ENCODE data around the gene INAFM2. TPM values are rescaled to one million over a fixed set of nuclear protein-coding genes. Genes with fewer than 3 reads are reported as not detected.

INAFM2 gene
- total RNA-seq, 2 donors from 2014 or later, result 63.8 to 79.2 TPM

DNA sequence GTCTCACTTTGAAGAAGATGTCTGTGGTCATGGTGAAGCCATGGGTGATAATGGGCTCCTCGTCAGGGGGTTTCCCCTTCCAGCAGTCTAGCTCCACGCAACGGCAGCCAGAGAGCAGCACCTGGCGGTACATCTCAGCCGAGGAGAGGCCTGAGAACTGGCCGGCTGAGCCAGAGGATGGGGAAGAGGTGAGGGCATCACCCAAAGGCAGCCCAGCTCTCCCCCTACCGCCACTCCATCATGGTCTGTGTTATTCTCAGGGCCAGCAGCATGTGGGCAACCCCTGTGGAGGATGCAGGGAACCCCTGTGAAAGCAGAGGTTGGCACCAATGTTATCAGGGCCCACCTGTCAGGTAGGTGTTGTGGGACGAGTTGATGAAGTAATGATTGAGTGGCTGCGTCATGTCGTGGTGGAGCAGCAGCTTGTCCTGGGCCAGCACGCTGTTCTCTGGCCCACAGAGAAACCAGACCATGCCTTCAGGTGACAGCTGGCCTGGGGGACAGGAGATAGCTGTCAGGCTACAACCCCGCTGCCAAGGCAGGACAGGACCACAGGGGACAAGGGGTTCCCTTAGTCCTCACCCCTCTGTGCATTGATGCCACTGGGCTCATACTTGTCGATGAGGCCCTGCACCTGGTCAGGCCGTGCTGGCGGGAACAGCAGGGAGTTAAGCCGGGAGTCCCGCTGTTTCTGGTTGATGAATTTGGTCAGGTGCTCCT lies 25.1 kb upstream of the INAFM2 start:
- Histone ChIP-seq H3K27me3 (replicated peaks; ENCODE audit: insufficient read depth) (no peaks in the 10 kb centered on the region), H3K4me1 (ENCODE audit: control insufficient read depth in 1 of 2, low read depth in 2 of 2) (no peaks in the 10 kb centered on the region), H3K4me3 (no peak overlapping the region), H3K27ac (no peak overlapping the region), H3K9me3 (no peaks in the 10 kb centered on the region), H3K36me3 (no peaks in the 10 kb centered on the region)
- DNase-seq (ENCODE audit: low spot score), result no peak
- TF ChIP-seq, protein P1, sequence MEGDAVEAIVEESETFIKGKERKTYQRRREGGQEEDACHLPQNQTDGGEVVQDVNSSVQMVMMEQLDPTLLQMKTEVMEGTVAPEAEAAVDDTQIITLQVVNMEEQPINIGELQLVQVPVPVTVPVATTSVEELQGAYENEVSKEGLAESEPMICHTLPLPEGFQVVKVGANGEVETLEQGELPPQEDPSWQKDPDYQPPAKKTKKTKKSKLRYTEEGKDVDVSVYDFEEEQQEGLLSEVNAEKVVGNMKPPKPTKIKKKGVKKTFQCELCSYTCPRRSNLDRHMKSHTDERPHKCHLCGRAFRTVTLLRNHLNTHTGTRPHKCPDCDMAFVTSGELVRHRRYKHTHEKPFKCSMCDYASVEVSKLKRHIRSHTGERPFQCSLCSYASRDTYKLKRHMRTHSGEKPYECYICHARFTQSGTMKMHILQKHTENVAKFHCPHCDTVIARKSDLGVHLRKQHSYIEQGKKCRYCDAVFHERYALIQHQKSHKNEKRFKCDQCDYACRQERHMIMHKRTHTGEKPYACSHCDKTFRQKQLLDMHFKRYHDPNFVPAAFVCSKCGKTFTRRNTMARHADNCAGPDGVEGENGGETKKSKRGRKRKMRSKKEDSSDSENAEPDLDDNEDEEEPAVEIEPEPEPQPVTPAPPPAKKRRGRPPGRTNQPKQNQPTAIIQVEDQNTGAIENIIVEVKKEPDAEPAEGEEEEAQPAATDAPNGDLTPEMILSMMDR (IDR thresholded peaks at IDR 0.05), result no peak
- ATAC-seq (ENCODE audit: insufficient number of reproducible peaks, low FRiP score, low read depth), result no peak

DNA sequence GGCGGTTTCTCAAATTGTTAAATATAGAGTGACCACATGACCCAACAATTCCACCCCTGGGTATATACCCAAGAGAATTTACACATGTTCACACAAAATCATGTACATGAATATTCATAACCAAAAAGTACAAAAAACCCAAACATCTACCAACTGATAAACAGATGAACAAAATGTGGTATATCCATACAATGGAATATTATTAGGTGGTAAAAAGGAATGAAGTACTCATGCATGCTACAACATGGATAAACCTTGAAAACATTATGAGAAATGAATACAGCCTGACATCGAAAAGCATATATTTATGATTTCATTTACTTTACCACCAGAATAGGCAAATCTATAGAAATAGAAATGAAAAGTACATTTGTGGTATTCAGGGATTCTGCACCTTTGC lies 23.1 kb upstream of the INAFM2 start:
- DNase-seq (ENCODE audit: low spot score) (no peak), ATAC-seq (ENCODE audit: insufficient number of reproducible peaks, low FRiP score, low read depth) (no peak)
- no peaks in the 10 kb centered on the region for H3K27me3 ChIP-seq (replicated peaks; ENCODE audit: insufficient read depth)
- H3K27ac ChIP-seq, result no peak overlapping the region
- TF ChIP-seq, protein P1 (IDR thresholded peaks at IDR 0.05), result no peak
- H3K4me3 ChIP-seq, result no peak overlapping the region
- H3K9me3 ChIP-seq, result no peaks in the 10 kb centered on the region
- H3K36me3 ChIP-seq, result no peaks in the 10 kb centered on the region
- no peaks in the 10 kb centered on the region for H3K4me1 ChIP-seq (ENCODE audit: control insufficient read depth in 1 of 2, low read depth in 2 of 2)

DNA sequence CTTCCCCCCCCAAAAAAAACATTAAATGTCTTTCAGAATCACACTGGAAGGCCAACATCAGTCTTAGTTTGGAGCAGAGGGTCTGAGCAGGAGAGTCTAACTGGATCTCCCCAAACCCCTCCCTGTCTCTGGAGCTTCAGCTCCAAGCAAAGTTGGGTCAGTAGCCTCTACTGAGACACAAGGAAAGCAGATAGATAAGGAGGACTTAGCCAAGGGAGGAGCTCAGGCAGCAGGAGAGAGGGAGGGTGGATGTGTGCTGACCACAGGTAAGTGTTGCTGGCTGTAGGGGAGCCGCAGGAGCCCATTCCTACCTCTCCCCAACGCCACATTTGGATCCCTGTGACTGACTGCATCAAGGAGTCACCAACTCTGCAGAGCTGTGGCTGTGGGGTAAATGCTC lies 22.7 kb upstream of the INAFM2 start:
- H3K27ac ChIP-seq, result no peak overlapping the region
- DNase-seq (ENCODE audit: low spot score) (no peak), ATAC-seq (ENCODE audit: insufficient number of reproducible peaks, low FRiP score, low read depth) (no peak)
- H3K4me1 ChIP-seq (ENCODE audit: control insufficient read depth in 1 of 2, low read depth in 2 of 2), result no peaks in the 10 kb centered on the region
- TF ChIP-seq, protein P1 (IDR thresholded peaks at IDR 0.05), result no peak
- H3K36me3 ChIP-seq, result no peaks in the 10 kb centered on the region
- no peak overlapping the region for H3K4me3 ChIP-seq
- no peaks in the 10 kb centered on the region for H3K9me3 ChIP-seq
- H3K27me3 ChIP-seq (replicated peaks; ENCODE audit: insufficient read depth), result no peaks in the 10 kb centered on the region

DNA sequence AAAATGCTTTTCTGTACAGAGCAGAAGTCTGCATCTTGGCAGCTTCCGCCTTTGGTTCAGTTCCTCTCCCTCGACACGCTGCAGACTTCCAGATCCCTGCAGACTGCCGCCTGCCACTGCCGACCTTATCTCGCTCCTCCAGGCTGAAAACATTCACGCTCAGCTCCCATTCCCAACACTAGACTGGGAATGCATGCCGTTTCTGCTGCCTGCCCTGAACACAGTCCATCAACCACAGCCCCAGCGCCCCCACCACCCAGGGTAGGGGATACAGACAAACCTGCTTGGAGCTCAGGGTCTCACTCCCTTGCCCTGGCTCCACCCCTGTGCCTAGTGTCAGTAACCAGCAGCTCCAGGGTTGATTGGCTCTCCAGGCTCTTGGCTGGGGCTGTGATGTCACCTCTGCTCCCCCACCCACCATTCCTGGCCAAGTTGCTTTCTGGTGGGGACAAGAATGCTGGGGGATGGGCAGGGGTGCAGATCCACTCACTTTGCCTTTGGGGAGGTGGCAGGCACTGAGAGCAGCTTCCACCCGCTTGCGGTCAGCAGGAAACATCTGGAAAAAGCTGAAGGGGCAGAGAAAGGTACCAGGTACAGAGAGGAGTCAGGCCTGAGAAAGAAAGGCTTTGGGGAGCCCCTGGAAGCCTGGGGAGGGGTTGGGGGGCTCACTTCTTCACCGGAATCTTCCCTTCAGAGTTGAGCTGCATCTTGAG lies 21.9 kb upstream of the INAFM2 start:
- DNase-seq (ENCODE audit: low spot score) (no peak), ATAC-seq (ENCODE audit: insufficient number of reproducible peaks, low FRiP score, low read depth) (no peak)
- Histone ChIP-seq H3K27me3 (replicated peaks; ENCODE audit: insufficient read depth) (no peaks in the 10 kb centered on the region), H3K9me3 (no peaks in the 10 kb centered on the region), H3K4me3 (no peak overlapping the region), H3K4me1 (ENCODE audit: control insufficient read depth in 1 of 2, low read depth in 2 of 2) (no peaks in the 10 kb centered on the region), H3K27ac (no peak overlapping the region), H3K36me3 (no peaks in the 10 kb centered on the region)
- TF ChIP-seq, protein P1 (IDR thresholded peaks at IDR 0.05), result no peak

DNA sequence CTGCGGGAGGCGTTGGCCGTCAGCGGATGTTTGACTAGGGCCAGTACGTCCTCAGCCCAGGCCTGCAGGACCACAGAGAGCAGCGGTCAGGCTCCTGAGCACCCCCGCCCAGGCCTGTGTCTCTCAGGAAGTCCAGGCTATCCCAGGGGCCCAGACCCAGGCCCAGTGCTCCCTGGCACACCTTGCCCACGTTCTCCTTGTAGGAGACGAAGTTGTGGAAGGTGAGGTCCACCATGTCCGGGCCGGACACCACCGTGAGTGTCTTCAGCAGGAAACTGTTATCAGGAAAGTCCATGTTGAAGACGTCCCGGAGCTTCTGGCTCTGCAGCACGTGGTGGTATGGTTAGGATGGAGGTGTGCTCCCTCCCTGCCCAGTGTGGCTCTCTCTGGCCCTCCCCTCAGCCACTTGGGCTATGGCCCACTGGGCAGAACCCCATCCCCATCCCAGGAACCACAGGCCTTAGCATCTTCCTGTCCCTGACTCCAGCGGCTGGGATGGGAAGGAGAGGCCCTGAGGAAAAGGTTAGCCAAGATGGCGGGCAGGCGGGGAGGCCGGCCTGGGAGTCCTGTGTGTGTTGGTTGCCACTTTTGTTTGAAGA lies 21.1 kb upstream of the INAFM2 start:
- Histone ChIP-seq H3K27me3 (replicated peaks; ENCODE audit: insufficient read depth) (no peaks in the 10 kb centered on the region), H3K27ac (no peak overlapping the region), H3K4me1 (ENCODE audit: control insufficient read depth in 1 of 2, low read depth in 2 of 2) (no peaks in the 10 kb centered on the region), H3K4me3 (no peak overlapping the region), H3K9me3 (no peaks in the 10 kb centered on the region), H3K36me3 (no peaks in the 10 kb centered on the region)
- TF ChIP-seq, protein P1 (IDR thresholded peaks at IDR 0.05), result no peak
- ATAC-seq (ENCODE audit: insufficient number of reproducible peaks, low FRiP score, low read depth) (no peak), DNase-seq (ENCODE audit: low spot score) (no peak)

Data from thoracic aorta (tissue), 2 donors.